Spinal cord (tissue), 10 donors: ENCODE measurements around the gene FTCDNL1. TPM values are rescaled to one million over a fixed set of nuclear protein-coding genes. Genes with fewer than 3 reads are reported as not detected.
A peak's percentile ranks its signal among the peaks of the same experiment; 100 is the strongest.

Source experiments
- DNase-seq, 6 donors: peaks; one replicate each; pipeline versions ENCODE4 v3.0.0 to v3.0.0-alpha.2; 2013 to 2015; ENCODE audit warnings: low spot score in 6 of 6, low read depth in 4 of 6
- H3K27ac ChIP-seq: one replicate; pipeline ENCODE4 v1.5.1; 2013; ENCODE audit warnings: low read depth, low read length, control low read depth
- H3K27me3 ChIP-seq: one replicate; pipeline ENCODE4 v1.6.1; 2013; ENCODE audit warnings: low read length; ENCODE audit not compliant: control insufficient read depth, insufficient read depth
- H3K36me3 ChIP-seq: one replicate; pipeline ENCODE4 v1.6.1; 2013; ENCODE audit warnings: low read length; ENCODE audit not compliant: control insufficient read depth, insufficient read depth
- H3K4me1 ChIP-seq: one replicate; pipeline ENCODE4 v1.6.1; 2013; ENCODE audit warnings: low read length; ENCODE audit not compliant: control insufficient read depth, insufficient read depth
- H3K4me3 ChIP-seq: one replicate; pipeline ENCODE4 v1.5.1; 2013; ENCODE audit warnings: low read depth, low read length, control low read depth
- H3K9me3 ChIP-seq: one replicate; pipeline ENCODE4 v1.6.1; 2013; ENCODE audit warnings: low read length; ENCODE audit not compliant: control insufficient read depth, insufficient read depth
- WGBS: methylation state at CpG from one replicate; pipeline ENCODE4 v1.1.5; 2013; ENCODE audit warnings: missing lambda C conversion rate; ENCODE audit not compliant: insufficient coverage; 5-methylcytosine and 5-hydroxymethylcytosine counted together
- polyA plus RNA-seq, 2 donors: library from polyadenylated mRNA; unstranded; fragments of 120-200 nt; gene quantifications; one replicate each; pipeline ENCODE4 v1.2.1, GENCODE V29; 2013; ENCODE audit not compliant: insufficient read length in 2 of 2
- total RNA-seq, 2 donors: library from RNA; depleted of rRNA in 1 of 2; stranded (reverse); fragments of 120-200 nt in 1 of 2; fragments of >200 nt in 1 of 2; gene quantifications; one replicate each; pipeline versions ENCODE4 v1.2.3 to v1.2.4, GENCODE V29; 2013 to 2014
- donor health status: healthy.

FTCDNL1 gene
- total and polyA plus RNA-seq, 4 donors = 2.2 to 6.1 (median 3.6) TPM

DNA sequence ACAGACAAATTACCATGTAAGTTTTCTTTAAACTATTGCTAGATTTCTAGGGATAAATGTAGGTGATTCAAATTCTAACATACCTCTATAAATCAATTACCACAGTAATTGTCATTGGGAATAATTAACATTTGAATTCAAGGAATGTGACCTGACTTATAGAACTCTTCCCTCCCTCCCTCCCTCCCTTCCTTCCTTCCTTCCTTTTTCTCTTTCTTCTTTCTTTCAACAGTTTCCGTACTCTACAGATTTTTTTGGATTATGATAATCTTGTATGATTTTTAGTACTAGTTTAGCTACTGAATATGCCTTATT is 18.2 kb upstream of the FTCDNL1 start:
- no peak overlapping the region for H3K27ac ChIP-seq
- H3K36me3 ChIP-seq = no peaks in the 10 kb centered on the region
- no peaks in the 10 kb centered on the region for H3K9me3 ChIP-seq
- WGBS = no CpG with 5 or more reads among the region's 1 CpG
- no peak for DNase-seq
- H3K4me1 ChIP-seq = no peaks in the 10 kb centered on the region
- no peaks in the 10 kb centered on the region for H3K27me3 ChIP-seq
- no peak overlapping the region for H3K4me3 ChIP-seq

DNA sequence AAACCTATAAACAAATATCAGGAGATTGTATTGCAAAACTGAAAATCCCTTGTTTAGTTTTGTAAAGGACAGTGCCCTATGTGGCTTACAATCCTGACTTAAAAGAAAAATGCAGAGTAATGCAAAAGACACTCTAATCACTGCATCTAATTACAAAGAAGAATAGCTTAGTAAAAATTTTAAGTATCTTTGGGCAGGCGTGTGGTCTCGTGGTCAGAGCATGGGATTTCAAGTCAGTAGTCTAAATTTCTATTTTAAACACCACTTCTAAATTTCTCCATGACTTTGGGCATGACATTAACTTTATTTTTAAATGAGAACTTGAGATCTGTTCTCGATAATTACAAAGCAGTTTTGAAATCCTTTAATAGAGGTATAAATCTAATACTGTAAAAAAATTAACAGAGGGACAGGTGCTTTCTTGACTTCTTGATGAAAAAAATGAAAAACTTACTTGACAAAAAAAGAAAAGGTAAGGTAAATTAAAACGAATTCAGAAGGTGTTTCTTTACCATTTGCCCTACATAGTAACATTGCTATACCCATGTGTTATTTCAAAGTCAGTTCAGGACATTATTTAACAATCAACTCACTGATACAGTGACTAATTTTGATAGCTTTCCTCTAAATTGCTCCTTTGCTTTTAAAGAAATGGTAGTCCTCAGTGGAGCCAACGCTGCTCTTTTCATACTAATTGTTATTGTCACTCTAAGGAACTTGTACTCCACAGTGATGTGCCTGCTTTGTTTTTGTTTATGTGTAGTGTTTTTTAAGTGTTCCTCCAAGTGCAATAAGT is 17.6 kb upstream of the FTCDNL1 start:
- H3K9me3 ChIP-seq = no peaks in the 10 kb centered on the region
- WGBS = no CpG with 5 or more reads among the region's 5 CpGs

GRCh38 chr2:199865905-199866304 is 14.9 kb upstream of the FTCDNL1 start:
- no peak overlapping the region for H3K4me3 ChIP-seq
- no peaks in the 10 kb centered on the region for H3K4me1 ChIP-seq
- no peaks in the 10 kb centered on the region for H3K36me3 ChIP-seq
- DNase-seq = no peak
- H3K27me3 ChIP-seq = no peaks in the 10 kb centered on the region
- WGBS = no CpG with 5 or more reads among the region's 4 CpGs
- no peak overlapping the region for H3K27ac ChIP-seq
- no peaks in the 10 kb centered on the region for H3K9me3 ChIP-seq

More for the DNA sequence above, 17.6 kb upstream of the FTCDNL1 start:
- DNase-seq = peak in 1 of 6 donors; percentile 20
- Histone ChIP-seq H3K4me1 (no peaks in the 10 kb centered on the region), H3K36me3 (no peaks in the 10 kb centered on the region), H3K27me3 (no peaks in the 10 kb centered on the region), H3K4me3 (no peak overlapping the region), H3K27ac (no peak overlapping the region)

DNA sequence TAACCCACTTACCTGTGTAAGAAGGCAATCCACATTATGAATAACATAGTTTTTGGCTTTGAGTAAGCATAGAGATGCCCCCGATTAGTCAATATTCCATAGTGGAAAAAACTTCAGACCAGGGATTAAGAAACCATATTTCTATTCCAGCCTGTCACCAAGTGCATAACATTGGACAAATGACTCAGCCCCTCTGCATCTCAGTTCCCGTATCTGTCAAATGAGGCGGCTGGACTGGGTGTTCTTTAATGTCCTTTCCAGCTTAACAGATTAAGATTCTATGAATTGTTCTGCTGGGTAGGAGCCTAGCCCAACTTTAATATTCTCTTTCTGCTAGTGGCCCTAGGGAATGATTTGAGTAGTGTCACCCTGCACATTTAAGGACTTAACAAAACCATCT is 11.8 kb upstream of the FTCDNL1 start:
- no peaks in the 10 kb centered on the region for H3K4me1 ChIP-seq
- no CpG with 5 or more reads among the region's 3 CpGs for WGBS
- H3K36me3 ChIP-seq = no peaks in the 10 kb centered on the region
- no peak overlapping the region for H3K27ac ChIP-seq
- no peaks in the 10 kb centered on the region for H3K27me3 ChIP-seq
- no peaks in the 10 kb centered on the region for H3K9me3 ChIP-seq
- H3K4me3 ChIP-seq = no peak overlapping the region
- DNase-seq = no peak

GRCh38 chr2:199861132-199861774 is 10.3 kb upstream of the FTCDNL1 start:
- no peak overlapping the region for H3K4me3 ChIP-seq
- H3K4me1 ChIP-seq = no peaks in the 10 kb centered on the region
- H3K9me3 ChIP-seq = no peaks in the 10 kb centered on the region
- H3K27me3 ChIP-seq = no peaks in the 10 kb centered on the region
- WGBS = no CpG with 5 or more reads among the region's 4 CpGs
- peak in 2 of 6 donors; percentile 62 to 77 for DNase-seq
- H3K27ac ChIP-seq = no peak overlapping the region
- H3K36me3 ChIP-seq = no peaks in the 10 kb centered on the region

DNA sequence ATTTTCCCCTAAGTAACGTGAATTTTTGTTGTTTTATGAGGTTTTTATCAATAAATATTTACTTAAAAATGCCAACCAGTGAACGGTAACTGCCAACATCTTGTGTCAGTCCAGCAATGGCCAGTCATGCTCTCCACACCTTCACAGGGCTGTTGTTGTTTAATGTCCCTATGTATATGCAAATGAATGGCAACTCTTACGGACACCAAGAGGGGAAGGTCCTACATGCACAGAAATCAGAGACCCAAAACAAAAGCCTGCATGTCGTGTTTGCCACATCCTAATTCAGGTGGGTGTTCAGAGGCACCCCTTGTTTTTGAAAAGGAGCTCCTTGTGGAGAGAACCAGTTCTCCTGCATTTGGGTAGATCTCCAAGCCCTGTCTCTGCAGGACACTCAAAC is 4.8 kb upstream of the FTCDNL1 start:
- no peaks in the 10 kb centered on the region for H3K36me3 ChIP-seq
- DNase-seq = no peak
- no peak overlapping the region for H3K27ac ChIP-seq
- H3K4me3 ChIP-seq = no peak overlapping the region
- no peaks in the 10 kb centered on the region for H3K27me3 ChIP-seq
- H3K9me3 ChIP-seq = no peaks in the 10 kb centered on the region
- no peaks in the 10 kb centered on the region for H3K4me1 ChIP-seq
- 14% methylated on average over 1 of the region's 4 CpGs for WGBS

GRCh38 chr2:199851883-199852282 is 891 bp upstream of the FTCDNL1 start:
- Histone ChIP-seq H3K9me3 (no peaks in the 10 kb centered on the region), H3K36me3 (no peaks in the 10 kb centered on the region), H3K4me1 (peaks cover 4% of the 10 kb centered on the region), H3K27ac (no peak overlapping the region), H3K27me3 (peaks cover 2% of the 10 kb centered on the region), H3K4me3 (no peak overlapping the region)
- peak in 2 of 6 donors; percentile 77 to 95 for DNase-seq
- no CpG with 5 or more reads among the region's 2 CpGs for WGBS

DNA sequence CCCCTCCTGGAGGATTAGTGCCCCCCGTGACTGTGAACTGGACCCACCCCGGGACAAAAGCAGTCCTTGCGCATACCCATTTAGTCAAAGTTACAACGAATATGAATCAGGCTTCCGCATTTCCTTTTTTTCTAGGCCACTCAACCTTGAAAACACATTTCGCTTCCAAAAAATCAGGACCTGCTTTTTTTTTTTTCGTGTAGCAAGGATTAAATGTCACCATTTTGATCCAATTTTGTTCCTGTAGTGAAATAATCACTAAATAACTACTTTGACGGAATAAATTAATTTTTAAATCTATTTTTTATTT is 464 bp upstream of the FTCDNL1 start:
- H3K27ac ChIP-seq = no peak overlapping the region
- H3K36me3 ChIP-seq = no peaks in the 10 kb centered on the region
- H3K27me3 ChIP-seq = peaks cover 2% of the 10 kb centered on the region
- H3K4me3 ChIP-seq = peak overlapping the region; percentile 57
- 14% methylated on average over 5 of the region's 8 CpGs for WGBS
- no peaks in the 10 kb centered on the region for H3K9me3 ChIP-seq
- H3K4me1 ChIP-seq = peaks cover 4% of the 10 kb centered on the region
- no peak for DNase-seq

- Histone ChIP-seq H3K4me1 (peaks cover 4% of the 10 kb centered on the region), H3K36me3 (no peaks in the 10 kb centered on the region), H3K4me3 (peak overlapping the region; percentile 63), H3K27ac (no peak overlapping the region), H3K27me3 (peaks cover 2% of the 10 kb centered on the region), H3K9me3 (no peaks in the 10 kb centered on the region)
- peak in 2 of 6 donors; percentile 51 to 76 for DNase-seq
- WGBS = 9% methylated on average over 10 of the region's 12 CpGs
Measured at GRCh38 chr2:199850218-199850717, 724 bp downstream of the FTCDNL1 start.
